ENCODE data around the gene CD2BP2.

GRCh38 chr16:30368792-30369090, 13.6 kb upstream of the CD2BP2 start:
- TF ChIP-seq POLR2A (IDR thresholded peaks at IDR 0.05) (no peak), CTCF (IDR thresholded peaks at IDR 0.05) (no peak)

All from tibial nerve (tissue), 3 donors.